Measurements from ENCODE around the gene COPS3.

The COPS3 gene

GRCh38 chr17:17231621-17232302 is 49.3 kb downstream of the COPS3 start:
- Histone ChIP-seq H3K9ac (ENCODE audit: low read length) (no peak overlapping the region), H3K4me3 (ENCODE audit: low read length) (no peak overlapping the region), H3K27ac (ENCODE audit: low read depth, low read length) (no peak overlapping the region), H3K36me3 (ENCODE audit: control insufficient read depth, insufficient read depth, low read length) (peaks cover 25% of the 10 kb centered on the region), H3K27me3 (ENCODE audit: control insufficient read depth, insufficient read depth, low read length) (no peaks in the 10 kb centered on the region), H3K4me1 (ENCODE audit: control insufficient read depth, insufficient read depth, low read length) (peaks cover 7% of the 10 kb centered on the region)

GRCh38 chr17:17229416-17230384 is 51.3 kb downstream of the COPS3 start:
- H3K27me3 ChIP-seq (ENCODE audit: control insufficient read depth, insufficient read depth, low read length) = no peaks in the 10 kb centered on the region
- H3K4me1 ChIP-seq (ENCODE audit: control insufficient read depth, insufficient read depth, low read length) = no peaks in the 10 kb centered on the region
- H3K27ac ChIP-seq (ENCODE audit: low read depth, low read length) = no peak overlapping the region
- no peak overlapping the region for H3K9ac ChIP-seq (ENCODE audit: low read length)
- peaks cover 38% of the 10 kb centered on the region for H3K36me3 ChIP-seq (ENCODE audit: control insufficient read depth, insufficient read depth, low read length)
- no peak overlapping the region for H3K4me3 ChIP-seq (ENCODE audit: low read length)

GRCh38 chr17:17228521-17229279 is 52.3 kb downstream of the COPS3 start:
- Histone ChIP-seq H3K27ac (ENCODE audit: low read depth, low read length) (no peak overlapping the region), H3K36me3 (ENCODE audit: control insufficient read depth, insufficient read depth, low read length) (peaks cover 45% of the 10 kb centered on the region), H3K27me3 (ENCODE audit: control insufficient read depth, insufficient read depth, low read length) (no peaks in the 10 kb centered on the region), H3K4me3 (ENCODE audit: low read length) (no peak overlapping the region), H3K4me1 (ENCODE audit: control insufficient read depth, insufficient read depth, low read length) (no peaks in the 10 kb centered on the region), H3K9ac (ENCODE audit: low read length) (no peak overlapping the region)

- H3K27ac ChIP-seq (ENCODE audit: low read depth, low read length) = no peak overlapping the region
- H3K9ac ChIP-seq (ENCODE audit: low read length) = no peak overlapping the region
- H3K4me3 ChIP-seq (ENCODE audit: low read length) = no peak overlapping the region
- H3K4me1 ChIP-seq (ENCODE audit: control insufficient read depth, insufficient read depth, low read length) = no peaks in the 10 kb centered on the region
- peaks cover 49% of the 10 kb centered on the region for H3K36me3 ChIP-seq (ENCODE audit: control insufficient read depth, insufficient read depth, low read length)
- H3K27me3 ChIP-seq (ENCODE audit: control insufficient read depth, insufficient read depth, low read length) = no peaks in the 10 kb centered on the region
Observed at GRCh38 chr17:17227608-17228520, 53.2 kb downstream of the COPS3 start.

- no peak overlapping the region for H3K27ac ChIP-seq (ENCODE audit: low read depth, low read length)
- peaks cover 60% of the 10 kb centered on the region for H3K36me3 ChIP-seq (ENCODE audit: control insufficient read depth, insufficient read depth, low read length)
- H3K27me3 ChIP-seq (ENCODE audit: control insufficient read depth, insufficient read depth, low read length) = no peaks in the 10 kb centered on the region
- H3K9ac ChIP-seq (ENCODE audit: low read length) = no peak overlapping the region
- no peak overlapping the region for H3K4me3 ChIP-seq (ENCODE audit: low read length)
- no peaks in the 10 kb centered on the region for H3K4me1 ChIP-seq (ENCODE audit: control insufficient read depth, insufficient read depth, low read length)
Observed at GRCh38 chr17:17226451-17227265, 54.4 kb downstream of the COPS3 start.

- Histone ChIP-seq H3K4me3 (ENCODE audit: low read length) (no peak overlapping the region), H3K36me3 (ENCODE audit: control insufficient read depth, insufficient read depth, low read length) (peaks cover 65% of the 10 kb centered on the region), H3K9ac (ENCODE audit: low read length) (no peak overlapping the region), H3K27ac (ENCODE audit: low read depth, low read length) (no peak overlapping the region), H3K4me1 (ENCODE audit: control insufficient read depth, insufficient read depth, low read length) (no peaks in the 10 kb centered on the region), H3K27me3 (ENCODE audit: control insufficient read depth, insufficient read depth, low read length) (no peaks in the 10 kb centered on the region)
Observed at GRCh38 chr17:17225901-17226300, 55.1 kb downstream of the COPS3 start.

GRCh38 chr17:17224137-17224536 is 56.9 kb downstream of the COPS3 start:
- no peak overlapping the region for H3K4me3 ChIP-seq (ENCODE audit: low read length)
- H3K36me3 ChIP-seq (ENCODE audit: control insufficient read depth, insufficient read depth, low read length) = peaks cover 57% of the 10 kb centered on the region
- H3K4me1 ChIP-seq (ENCODE audit: control insufficient read depth, insufficient read depth, low read length) = no peaks in the 10 kb centered on the region
- no peak overlapping the region for H3K9ac ChIP-seq (ENCODE audit: low read length)
- no peaks in the 10 kb centered on the region for H3K27me3 ChIP-seq (ENCODE audit: control insufficient read depth, insufficient read depth, low read length)
- no peak overlapping the region for H3K27ac ChIP-seq (ENCODE audit: low read depth, low read length)

- no peaks in the 10 kb centered on the region for H3K27me3 ChIP-seq (ENCODE audit: control insufficient read depth, insufficient read depth, low read length)
Observed at GRCh38 chr17:17223736-17224135, 57.3 kb downstream of the COPS3 start.

GRCh38 chr17:17221329-17221728 is 59.7 kb downstream of the COPS3 start:
- no peaks in the 10 kb centered on the region for H3K4me1 ChIP-seq (ENCODE audit: control insufficient read depth, insufficient read depth, low read length)
- peaks cover 56% of the 10 kb centered on the region for H3K36me3 ChIP-seq (ENCODE audit: control insufficient read depth, insufficient read depth, low read length)
- H3K27me3 ChIP-seq (ENCODE audit: control insufficient read depth, insufficient read depth, low read length) = no peaks in the 10 kb centered on the region
- H3K4me3 ChIP-seq (ENCODE audit: low read length) = no peak overlapping the region
- no peak overlapping the region for H3K27ac ChIP-seq (ENCODE audit: low read depth, low read length)
- no peak overlapping the region for H3K9ac ChIP-seq (ENCODE audit: low read length)

More at GRCh38 chr17:17223736-17224135, 57.3 kb downstream of the COPS3 start:
- no peak overlapping the region for H3K9ac ChIP-seq (ENCODE audit: low read length)
- no peak overlapping the region for H3K27ac ChIP-seq (ENCODE audit: low read depth, low read length)
- no peak overlapping the region for H3K4me3 ChIP-seq (ENCODE audit: low read length)
- H3K4me1 ChIP-seq (ENCODE audit: control insufficient read depth, insufficient read depth, low read length) = no peaks in the 10 kb centered on the region
- peaks cover 57% of the 10 kb centered on the region for H3K36me3 ChIP-seq (ENCODE audit: control insufficient read depth, insufficient read depth, low read length)

- Histone ChIP-seq H3K4me3 (ENCODE audit: low read length) (no peak overlapping the region), H3K9ac (ENCODE audit: low read length) (no peak overlapping the region), H3K4me1 (ENCODE audit: control insufficient read depth, insufficient read depth, low read length) (no peaks in the 10 kb centered on the region), H3K36me3 (ENCODE audit: control insufficient read depth, insufficient read depth, low read length) (peaks cover 59% of the 10 kb centered on the region), H3K27ac (ENCODE audit: low read depth, low read length) (no peak overlapping the region), H3K27me3 (ENCODE audit: control insufficient read depth, insufficient read depth, low read length) (no peaks in the 10 kb centered on the region)
Observed at GRCh38 chr17:17220529-17220928, 60.5 kb downstream of the COPS3 start.

- no peak overlapping the region for H3K4me3 ChIP-seq (ENCODE audit: low read length)
- no peak overlapping the region for H3K9ac ChIP-seq (ENCODE audit: low read length)
- no peak overlapping the region for H3K27ac ChIP-seq (ENCODE audit: low read depth, low read length)
- peaks cover 51% of the 10 kb centered on the region for H3K36me3 ChIP-seq (ENCODE audit: control insufficient read depth, insufficient read depth, low read length)
- no peaks in the 10 kb centered on the region for H3K4me1 ChIP-seq (ENCODE audit: control insufficient read depth, insufficient read depth, low read length)
- H3K27me3 ChIP-seq (ENCODE audit: control insufficient read depth, insufficient read depth, low read length) = no peaks in the 10 kb centered on the region
Observed at GRCh38 chr17:17217995-17218394, 63.1 kb downstream of the COPS3 start.

Data from rectal smooth muscle tissue (tissue), 1 donor.